HG03135 (cell line): ENCODE data around the gene TASP1.
"Not testable (repeated sequence)": the region's sequence is repeated elsewhere in the genome, so short reads cannot be mapped to it uniquely, and the experiment has no call there.

Experiments used
- ATAC-seq: cut with Tn5 transposase; IDR thresholded peaks from one replicate; pipeline ENCODE4 v1.9.1; 2021; ENCODE audit warnings: mild to moderate bottlenecking, moderate library complexity; ENCODE audit not compliant: unreplicated experiment

TASP1 gene

GRCh38 chr20:13638496-13639149 lies at the start of gene TASP1:
Gene TASP1, minus strand, starts transcription at chr20:13638932. Its CDS starts 8,854 bp downstream, at chr20:13630078.
- peak; percentile 100 for ATAC-seq

GRCh38 chr20:13687815-13688214 lies 49.1 kb upstream of the TASP1 start:
- ATAC-seq = no peak

GRCh38 chr20:13685623-13686022 lies 46.9 kb upstream of the TASP1 start:
- ATAC-seq = no peak

- ATAC-seq = peak; percentile 58
Measured at GRCh38 chr20:13684566-13685222, 46.0 kb upstream of the TASP1 start.

- ATAC-seq = no peak
Measured at GRCh38 chr20:13683833-13684232, 45.1 kb upstream of the TASP1 start.

GRCh38 chr20:13681248-13682125 lies 42.8 kb upstream of the TASP1 start:
- ATAC-seq = peak; percentile 69

- no peak for ATAC-seq
Measured at GRCh38 chr20:13678944-13679343, 40.2 kb upstream of the TASP1 start.

GRCh38 chr20:13677241-13677640 lies 38.5 kb upstream of the TASP1 start:
- ATAC-seq = no peak

- ATAC-seq = no peak
Measured at GRCh38 chr20:13676682-13677081, 38.0 kb upstream of the TASP1 start.

- ATAC-seq = no peak
Measured at GRCh38 chr20:13672690-13673089, 34.0 kb upstream of the TASP1 start.

- ATAC-seq = no peak
Measured at GRCh38 chr20:13671916-13672378, 33.2 kb upstream of the TASP1 start.

- ATAC-seq = no peak
Measured at GRCh38 chr20:13671512-13671911, 32.8 kb upstream of the TASP1 start.

- no peak for ATAC-seq
Measured at GRCh38 chr20:13670160-13670559, 31.4 kb upstream of the TASP1 start.

GRCh38 chr20:13665709-13666395 lies 27.1 kb upstream of the TASP1 start:
- no peak for ATAC-seq

- no peak for ATAC-seq
Measured at GRCh38 chr20:13661070-13661685, 22.4 kb upstream of the TASP1 start.

GRCh38 chr20:13659288-13659687 lies 20.6 kb upstream of the TASP1 start:
- ATAC-seq = peak; percentile 93

GRCh38 chr20:13658060-13658459 lies 19.3 kb upstream of the TASP1 start:
- not testable (repeated sequence) for ATAC-seq

GRCh38 chr20:13656721-13657368 lies 18.1 kb upstream of the TASP1 start:
- ATAC-seq = no peak

GRCh38 chr20:13654463-13655023 lies 15.8 kb upstream of the TASP1 start:
- no peak for ATAC-seq

GRCh38 chr20:13650474-13650873 lies 11.7 kb upstream of the TASP1 start:
- ATAC-seq = no peak
